Thymus (tissue), 11 donors: ENCODE data around the gene NRL. TPM values are rescaled to one million over a fixed set of nuclear protein-coding genes. Genes with fewer than 3 reads are reported as not detected.

ENCODE experiments used
- DNase-seq, 9 donors: peaks; one replicate each; pipeline ENCODE4 v3.0.0-alpha.2; 2013; ENCODE audit warnings: low spot score in 9 of 9, low read depth in 6 of 9, missing footprints in 1 of 9
- H3K27ac ChIP-seq, 2 donors: one replicate each; pipeline ENCODE4 v1.5.1; 2013; ENCODE audit warnings: control low read depth in 1 of 2, low read depth in 1 of 2, low read length in 1 of 2, mild to moderate bottlenecking in 1 of 2, moderate library complexity in 1 of 2
- H3K27me3 ChIP-seq, 2 donors: one replicate each; pipeline ENCODE4 v1.5.1; 2013; ENCODE audit warnings: low read length in 1 of 2; ENCODE audit not compliant: control insufficient read depth in 2 of 2, insufficient read depth in 1 of 2
- H3K36me3 ChIP-seq, 2 donors: one replicate each; pipeline ENCODE4 v1.5.1; 2013; ENCODE audit warnings: low read length in 1 of 2, mild to moderate bottlenecking in 1 of 2, moderate library complexity in 1 of 2; ENCODE audit not compliant: control insufficient read depth in 2 of 2, insufficient read depth in 2 of 2
- H3K4me1 ChIP-seq, 2 donors: one replicate each; pipeline ENCODE4 v1.5.1; 2013; ENCODE audit warnings: low read length in 2 of 2; ENCODE audit not compliant: control insufficient read depth in 2 of 2, insufficient read depth in 2 of 2
- H3K4me3 ChIP-seq, 2 donors: one replicate each; pipeline ENCODE4 v1.5.1; 2013; ENCODE audit warnings: low read length in 2 of 2, control low read depth in 1 of 2, mild to moderate bottlenecking in 1 of 2
- H3K9me3 ChIP-seq, 2 donors: one replicate each; pipeline ENCODE4 v1.5.1; 2013; ENCODE audit warnings: low read length in 1 of 2, mild to moderate bottlenecking in 1 of 2; ENCODE audit not compliant: control insufficient read depth in 2 of 2, insufficient read depth in 1 of 2
- WGBS: extraction: QIAGEN DNeasy Blood & Tissue Kit; methylation state at CpG from one replicate; pipeline ENCODE4 v1.1.7; 2013; 5-methylcytosine and 5-hydroxymethylcytosine counted together
- polyA plus RNA-seq: library from polyadenylated mRNA; stranded (reverse); fragments of 200-250 nt; gene quantifications from one replicate; pipeline ENCODE4 v1.2.3, GENCODE V29; 2013
- total RNA-seq: library from RNA; stranded (reverse); fragments of 120-200 nt; gene quantifications from one replicate; pipeline ENCODE4 v1.2.4, GENCODE V29; 2013
- donor health status: healthy.

NRL gene
- total and polyA plus RNA-seq, 2 donors = 3.4 to 4.7 TPM

DNA sequence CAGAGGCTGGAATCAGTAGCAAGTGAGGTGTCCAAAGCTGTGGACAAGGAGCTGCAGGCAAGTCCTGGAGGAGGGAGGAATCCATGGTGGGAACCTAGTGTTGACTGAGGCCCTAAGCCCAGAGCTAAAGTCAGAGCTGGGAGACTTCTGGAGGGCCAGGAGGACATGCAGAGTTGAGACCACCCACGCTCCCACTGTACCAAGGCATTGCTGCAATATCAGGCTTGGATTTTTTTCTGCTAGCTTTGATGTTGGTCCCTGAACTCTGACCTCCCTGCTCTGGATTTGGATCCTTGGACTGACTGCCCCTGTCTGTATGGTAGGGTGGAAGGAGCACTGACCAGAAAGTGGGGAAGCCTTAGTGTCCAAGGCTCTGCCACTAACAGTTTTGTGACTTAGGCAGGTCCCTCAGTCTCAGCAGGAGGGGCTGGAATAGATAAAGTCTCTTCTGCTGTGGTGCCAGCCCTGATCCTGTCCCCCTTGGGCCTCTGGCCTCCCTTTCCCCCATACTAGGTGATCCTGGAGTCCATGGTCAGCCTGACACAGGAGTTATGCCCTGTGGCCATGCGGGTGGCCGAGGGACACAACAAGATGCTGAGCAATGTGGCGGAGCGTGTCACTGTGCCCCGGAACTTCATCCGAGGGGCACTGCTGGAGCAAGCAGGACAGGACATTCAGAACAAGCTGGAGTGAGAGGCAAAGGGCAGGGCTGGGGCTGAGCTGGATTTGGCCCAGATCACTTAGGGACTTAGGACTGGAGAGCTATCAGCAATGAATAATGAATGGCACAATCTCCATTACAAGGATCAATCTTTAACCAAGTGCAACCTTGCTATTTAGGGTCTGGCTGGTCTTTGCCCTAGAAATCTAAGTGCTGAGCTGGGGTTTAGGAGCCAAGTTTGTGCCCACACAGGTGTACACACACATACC is 53.5 kb downstream of the NRL start:
- 97% methylated on average over 7 of the region's 7 CpGs for WGBS
- Histone ChIP-seq H3K4me1 (peaks cover 0 to 6% of the 10 kb centered on the region in 2 donors), H3K27me3 (no peaks in the 10 kb centered on the region), H3K4me3 (no peak overlapping the region), H3K9me3 (no peaks in the 10 kb centered on the region), H3K36me3 (no peaks in the 10 kb centered on the region), H3K27ac (no peak overlapping the region)
- DNase-seq = no peak

DNA sequence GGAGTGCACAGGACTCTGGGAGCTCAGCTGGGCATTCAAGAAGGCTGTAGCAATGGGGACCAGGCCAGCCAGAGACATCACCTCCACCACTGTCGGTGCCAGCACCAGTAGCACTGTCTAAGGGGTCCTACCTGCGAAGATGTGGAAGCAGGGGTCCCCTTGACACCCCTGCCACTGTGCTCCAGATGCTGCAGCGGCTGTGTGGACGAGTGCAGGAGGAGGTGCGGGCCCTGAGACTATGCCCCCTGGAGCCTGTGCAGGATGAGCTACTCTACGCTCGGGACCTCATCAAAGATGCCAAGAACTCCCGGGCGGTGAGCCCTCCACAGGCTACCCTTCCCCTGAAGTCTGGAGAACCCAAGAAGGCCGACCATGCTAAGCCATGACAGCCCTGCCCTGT is 54.3 kb downstream of the NRL start:
- H3K27ac ChIP-seq = no peak overlapping the region
- H3K4me3 ChIP-seq = no peak overlapping the region
- no peaks in the 10 kb centered on the region for H3K36me3 ChIP-seq
- H3K27me3 ChIP-seq = no peaks in the 10 kb centered on the region
- DNase-seq = no peak
- WGBS = 95% methylated on average over 10 of the region's 10 CpGs
- peaks cover 0 to 6% of the 10 kb centered on the region in 2 donors for H3K4me1 ChIP-seq
- H3K9me3 ChIP-seq = no peaks in the 10 kb centered on the region

DNA sequence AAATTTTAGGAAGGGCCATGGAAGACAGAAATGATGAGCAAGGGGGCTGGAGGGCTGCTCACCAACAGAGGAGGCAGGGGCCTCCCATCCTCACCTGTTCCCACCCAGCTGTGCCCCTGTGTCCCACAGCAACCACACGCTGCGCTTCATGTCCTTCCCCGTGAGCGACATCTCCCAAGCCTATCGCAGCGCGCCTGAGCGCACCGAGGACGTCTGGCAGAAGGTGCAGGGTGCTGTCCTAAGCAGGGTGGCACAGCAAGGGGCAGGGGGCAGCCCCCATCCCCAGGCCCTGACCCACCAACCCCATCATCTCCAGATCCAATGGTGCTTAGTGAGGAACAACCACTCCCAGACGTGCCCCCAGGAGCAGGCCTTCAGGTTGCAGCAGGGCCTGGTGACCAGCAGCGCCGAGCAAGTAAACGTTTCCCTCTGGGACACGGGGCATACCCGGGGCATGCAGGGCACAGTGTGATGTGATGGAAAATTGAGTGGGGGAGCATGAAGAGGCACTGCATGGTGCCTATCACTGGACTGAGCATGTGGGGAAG is 54.8 kb downstream of the NRL start:
- DNase-seq = no peak
- 98% methylated on average over 16 of the region's 16 CpGs for WGBS
- Histone ChIP-seq H3K4me3 (no peak overlapping the region), H3K27me3 (no peaks in the 10 kb centered on the region), H3K4me1 (peaks cover 0 to 6% of the 10 kb centered on the region in 2 donors), H3K27ac (no peak overlapping the region), H3K9me3 (no peaks in the 10 kb centered on the region), H3K36me3 (no peaks in the 10 kb centered on the region)

- H3K27me3 ChIP-seq = peaks cover 0 to 4% of the 10 kb centered on the region in 2 donors
- H3K4me1 ChIP-seq = peaks cover 0 to 6% of the 10 kb centered on the region in 2 donors
- no peaks in the 10 kb centered on the region for H3K36me3 ChIP-seq
- peaks cover 0 to under 1% of the 10 kb centered on the region in 2 donors for H3K9me3 ChIP-seq
- no peak overlapping the region for H3K4me3 ChIP-seq
- WGBS = 98% methylated on average over 10 of the region's 10 CpGs
- no peak for DNase-seq
- H3K27ac ChIP-seq = no peak overlapping the region
These were observed 55.7 kb downstream of the NRL start for GRCh38 chr14:24058951-24059475.

GRCh38 chr14:24058260-24058950 is 56.3 kb downstream of the NRL start:
- H3K36me3 ChIP-seq = no peaks in the 10 kb centered on the region
- H3K27me3 ChIP-seq = peaks cover 0 to 10% of the 10 kb centered on the region in 2 donors
- peak in 5 of 9 donors; percentile 45 to 77 (median 45) for DNase-seq
- no peak overlapping the region for H3K27ac ChIP-seq
- H3K9me3 ChIP-seq = peaks cover 0 to 3% of the 10 kb centered on the region in 2 donors
- WGBS = 78% methylated on average over 7 of the region's 7 CpGs
- peaks cover 0 to 6% of the 10 kb centered on the region in 2 donors for H3K4me1 ChIP-seq
- H3K4me3 ChIP-seq = no peak overlapping the region

DNA sequence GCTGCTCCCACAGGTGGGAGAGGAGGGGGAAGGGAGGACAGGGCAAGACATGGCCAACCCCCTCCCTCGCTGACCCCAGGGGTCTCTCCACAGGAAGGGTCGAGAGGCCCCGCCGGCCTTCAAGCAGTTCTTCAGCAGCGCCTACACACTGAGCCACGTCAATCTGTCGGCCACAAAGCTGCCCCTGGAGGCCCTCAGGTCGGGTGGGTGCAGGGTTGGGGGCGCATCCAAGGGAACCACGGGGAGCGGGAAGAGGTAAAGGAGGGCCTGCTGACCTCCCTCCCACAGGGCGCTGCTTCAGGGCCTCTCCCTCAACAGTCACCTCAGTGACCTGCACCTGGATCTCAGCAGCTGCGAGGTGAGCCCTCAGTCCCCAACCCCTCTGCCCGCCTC is 56.9 kb downstream of the NRL start:
- WGBS = 89% methylated on average over 14 of the region's 14 CpGs
- Histone ChIP-seq H3K36me3 (no peaks in the 10 kb centered on the region), H3K4me3 (no peak overlapping the region), H3K9me3 (peaks cover 0 to 3% of the 10 kb centered on the region in 2 donors), H3K4me1 (peaks cover 0 to 7% of the 10 kb centered on the region in 2 donors), H3K27ac (no peak overlapping the region), H3K27me3 (peaks cover under 1 to 16% of the 10 kb centered on the region in 2 donors)
- no peak for DNase-seq

DNA sequence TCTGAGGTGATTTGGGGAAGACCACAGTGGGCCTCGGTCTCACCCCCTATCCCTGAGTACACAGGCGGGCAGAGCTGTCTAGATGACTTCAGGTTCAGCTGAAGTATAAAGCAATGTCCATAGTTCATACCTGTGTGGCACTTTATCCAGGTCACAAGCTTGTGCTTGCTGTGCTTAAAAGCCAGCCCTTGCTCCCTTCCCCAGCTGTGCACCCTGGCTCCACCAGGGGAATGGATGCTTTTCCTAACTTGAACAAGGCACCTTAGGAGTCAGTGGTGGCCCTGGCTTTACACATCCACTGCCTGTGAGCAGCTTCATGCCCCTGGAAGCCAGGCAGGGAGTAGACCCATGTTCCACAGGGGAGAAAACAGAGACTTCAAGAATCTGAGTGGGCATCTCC is 57.5 kb downstream of the NRL start:
- H3K4me3 ChIP-seq = no peak overlapping the region
- H3K27me3 ChIP-seq = peaks cover 3 to 22% of the 10 kb centered on the region in 2 donors
- no peak for DNase-seq
- H3K4me1 ChIP-seq = peaks cover 3 to 12% of the 10 kb centered on the region in 2 donors
- H3K36me3 ChIP-seq = no peaks in the 10 kb centered on the region
- no peak overlapping the region for H3K27ac ChIP-seq
- WGBS = 96% methylated on average over 2 of the region's 2 CpGs
- H3K9me3 ChIP-seq = peaks cover 0 to 3% of the 10 kb centered on the region in 2 donors

DNA sequence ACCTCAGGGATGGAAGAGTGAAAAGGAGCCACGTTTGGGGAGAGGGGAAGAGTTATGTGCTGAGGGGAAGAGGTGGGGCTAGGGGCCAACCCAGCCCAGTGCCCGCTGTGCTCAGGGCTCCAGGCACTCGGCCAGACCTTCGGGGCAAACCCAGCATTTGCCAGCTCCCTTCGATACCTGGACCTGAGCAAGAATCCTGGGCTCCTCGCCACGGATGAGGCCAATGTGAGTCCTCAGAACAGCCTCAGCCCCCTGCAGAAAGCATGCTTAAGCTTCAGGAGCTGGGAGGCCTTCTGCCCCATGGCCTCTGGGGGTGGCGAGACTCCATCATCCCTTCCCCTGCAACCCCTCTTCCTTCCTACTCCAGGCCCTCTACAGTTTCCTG is 58.0 kb downstream of the NRL start:
- peaks cover 3 to 25% of the 10 kb centered on the region in 2 donors for H3K27me3 ChIP-seq

More for the DNA sequence above, 58.0 kb downstream of the NRL start:
- H3K27ac ChIP-seq = no peak overlapping the region
- 86% methylated on average over 8 of the region's 8 CpGs for WGBS
- peaks cover 0 to 3% of the 10 kb centered on the region in 2 donors for H3K9me3 ChIP-seq
- peaks cover 3 to 16% of the 10 kb centered on the region in 2 donors for H3K4me1 ChIP-seq
- DNase-seq = no peak
- no peak overlapping the region for H3K4me3 ChIP-seq
- H3K36me3 ChIP-seq = no peaks in the 10 kb centered on the region
